ENCODE results near the gene MCM6.
A peak's percentile ranks its signal among the peaks of the same experiment; 100 is the strongest.

Gene MCM6

DNA sequence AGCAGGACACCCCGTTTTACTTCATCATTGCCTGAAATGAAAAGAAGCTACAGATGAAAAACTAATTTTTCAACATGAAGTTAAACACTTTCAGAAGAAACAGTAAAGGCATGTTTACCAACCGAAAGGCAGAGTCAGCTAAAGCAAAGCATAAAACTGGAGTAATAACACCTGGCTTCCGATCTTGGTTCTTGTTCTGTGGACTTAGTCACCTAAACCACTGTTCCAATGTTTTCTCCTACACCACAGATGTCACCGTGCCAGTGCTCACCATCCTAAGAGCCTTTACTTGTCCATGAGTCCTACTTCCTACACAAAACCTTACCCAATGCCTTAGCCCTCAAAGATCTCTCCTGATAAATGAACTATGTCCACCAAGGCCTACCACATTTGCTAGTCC is 13.5 kb downstream of the MCM6 start:
- no peak for DNase-seq

DNA sequence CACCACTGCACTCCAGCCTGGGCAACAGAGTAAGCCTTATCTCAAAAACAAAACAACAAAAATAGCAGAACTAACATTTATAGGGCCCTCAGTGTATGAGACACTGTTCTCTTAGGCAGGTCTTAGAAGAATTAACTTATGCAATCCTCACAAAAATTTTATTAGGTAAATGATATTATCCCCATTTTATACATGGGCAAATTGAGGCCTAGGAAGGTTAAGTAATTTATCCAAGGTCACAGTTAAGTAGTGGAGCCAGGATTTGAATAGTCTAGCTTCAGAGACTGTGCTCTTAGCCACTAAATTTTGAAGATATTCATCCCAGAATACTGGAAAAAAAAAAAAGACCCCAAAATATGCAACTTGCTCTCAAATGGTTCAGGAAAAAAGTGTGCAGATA is 22.8 kb downstream of the MCM6 start:
- no peak for DNase-seq

GRCh38 chr2:135851858-135852257 is 24.4 kb downstream of the MCM6 start:
- DNase-seq = no peak

DNA sequence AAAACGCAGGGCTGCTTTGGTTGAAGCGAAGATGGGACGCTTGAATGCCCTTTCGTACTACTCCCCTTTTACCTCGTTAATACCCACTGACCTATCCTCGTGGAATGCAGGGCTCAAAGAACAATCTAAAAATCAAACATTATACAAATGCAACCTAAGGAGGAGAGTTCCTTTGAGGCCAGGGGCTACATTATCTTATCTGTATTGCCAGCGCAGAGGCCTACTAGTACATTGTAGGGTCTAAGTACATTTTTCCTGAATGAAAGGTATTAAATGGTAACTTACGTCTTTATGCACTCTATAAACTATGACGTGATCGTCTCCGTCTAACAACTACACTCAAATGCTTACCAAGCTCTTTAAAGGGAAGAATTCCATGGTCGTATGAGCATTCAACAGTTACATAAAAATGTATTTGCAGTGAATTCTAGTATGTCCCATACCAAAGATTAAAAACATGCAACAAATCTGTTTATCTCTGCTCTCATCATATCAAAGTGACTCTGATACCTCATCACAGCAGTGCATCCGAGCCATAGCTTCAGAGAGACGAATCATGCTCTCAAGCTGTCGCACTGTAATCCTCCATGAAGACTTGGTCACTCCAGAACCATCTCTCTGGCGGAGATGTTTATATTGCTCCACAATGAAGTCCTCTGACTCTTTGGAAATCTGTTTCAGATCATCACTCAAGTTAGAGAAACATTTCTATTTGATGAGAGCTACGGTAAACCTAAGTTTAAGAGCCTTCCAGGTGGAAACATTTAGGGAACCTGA is 25.2 kb downstream of the MCM6 start:
- DNase-seq = no peak

DNA sequence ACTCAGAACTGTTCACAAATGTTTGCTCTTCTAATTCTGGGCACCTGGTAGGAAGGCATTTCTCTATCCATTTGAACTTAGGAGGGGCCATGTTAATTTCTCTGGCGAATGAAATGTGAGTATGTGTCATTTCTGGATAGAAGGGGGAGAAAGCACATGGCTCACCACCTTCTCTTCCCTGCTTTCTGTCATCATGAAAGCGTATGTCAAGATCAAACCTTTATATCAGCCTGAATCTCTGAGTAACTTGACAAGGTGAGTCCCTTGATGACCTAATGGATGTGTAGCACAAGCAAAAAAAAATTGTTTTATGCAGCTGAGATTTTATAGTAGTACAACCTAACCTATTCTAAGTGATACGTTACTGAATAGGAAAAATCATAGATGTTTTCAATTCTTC is 27.2 kb downstream of the MCM6 start:
- DNase-seq = no peak

GRCh38 chr2:135845997-135846396 is 30.2 kb downstream of the MCM6 start:
- DNase-seq = no peak

DNA sequence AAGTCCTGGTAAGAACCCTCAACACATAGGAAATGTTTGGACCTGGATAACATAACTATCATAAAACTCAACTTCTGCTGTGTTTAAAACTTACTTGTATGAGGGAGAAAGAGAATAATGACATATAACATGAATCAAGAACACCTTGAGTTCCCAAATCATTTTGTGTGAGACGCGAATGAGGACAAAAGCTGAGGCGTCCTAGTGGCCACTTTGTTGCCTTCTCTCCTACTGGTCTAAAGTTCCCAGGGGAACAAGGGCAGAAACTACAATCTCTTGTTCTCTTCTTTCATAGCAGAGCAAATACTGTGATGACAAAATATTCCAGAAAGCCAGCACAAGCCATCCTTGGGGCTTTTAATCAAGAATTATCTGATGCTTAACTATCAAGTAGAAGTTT is 31.0 kb downstream of the MCM6 start:
- DNase-seq = no peak

GRCh38 chr2:135844301-135844895 is 31.8 kb downstream of the MCM6 start:
- DNase-seq = no peak

- no peak for DNase-seq
These were observed 32.6 kb downstream of the MCM6 start for GRCh38 chr2:135843671-135844070.

DNA sequence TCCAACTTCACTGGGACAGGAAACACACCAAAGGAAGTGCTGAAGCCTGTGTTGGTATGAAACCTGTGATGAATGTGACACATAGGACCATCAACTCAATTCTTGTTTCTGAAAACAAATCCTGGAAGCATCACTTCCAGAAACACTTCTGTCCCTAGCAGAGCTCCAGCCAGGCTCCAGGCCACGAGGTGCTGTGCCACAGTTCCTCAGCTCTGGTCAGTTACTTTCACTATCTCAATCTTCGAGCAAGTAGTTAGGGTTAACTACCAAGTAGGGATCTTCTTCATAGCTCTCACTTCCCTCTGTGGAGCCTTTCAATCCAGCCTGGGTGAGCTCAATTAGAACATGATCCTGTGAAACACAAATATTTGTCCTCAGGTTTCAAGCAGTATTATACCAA is 35.6 kb downstream of the MCM6 start:
- peak; percentile 16 for DNase-seq

- DNase-seq = peak; percentile 67
These were observed 36.5 kb downstream of the MCM6 start for GRCh38 chr2:135839713-135840112.

GRCh38 chr2:135838502-135838901 is 37.7 kb downstream of the MCM6 start:
- DNase-seq = no peak

- no peak for DNase-seq
These were observed 39.5 kb downstream of the MCM6 start, which contains the start of gene LCT for GRCh38 chr2:135836596-135837270. Gene LCT (minus strand): TSS chr2:135837184. CDS start chr2:135837169, 15 bp downstream.

DNA sequence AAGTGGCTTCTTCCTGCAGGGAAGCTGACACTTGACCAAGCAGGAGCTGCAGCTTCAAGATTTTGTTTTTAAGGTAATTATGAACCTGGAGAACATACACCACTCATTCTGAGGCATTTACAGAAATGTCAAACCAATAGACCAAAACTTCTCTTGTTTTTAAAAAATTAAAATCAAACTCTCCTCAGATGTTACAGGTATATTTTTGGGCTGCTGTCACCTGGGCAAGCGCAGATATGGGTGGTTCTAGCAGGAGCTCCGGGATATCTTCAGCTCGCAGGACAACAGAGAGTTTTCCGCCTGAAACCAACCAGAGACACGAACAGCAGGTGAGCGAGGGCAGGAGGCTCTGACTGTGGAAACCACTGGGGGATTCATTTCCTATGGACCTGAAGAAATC is 43.4 kb downstream of the MCM6 start:
- no peak for DNase-seq

- DNase-seq = no peak
These were observed 44.9 kb downstream of the MCM6 start for GRCh38 chr2:135831180-135831812.

DNA sequence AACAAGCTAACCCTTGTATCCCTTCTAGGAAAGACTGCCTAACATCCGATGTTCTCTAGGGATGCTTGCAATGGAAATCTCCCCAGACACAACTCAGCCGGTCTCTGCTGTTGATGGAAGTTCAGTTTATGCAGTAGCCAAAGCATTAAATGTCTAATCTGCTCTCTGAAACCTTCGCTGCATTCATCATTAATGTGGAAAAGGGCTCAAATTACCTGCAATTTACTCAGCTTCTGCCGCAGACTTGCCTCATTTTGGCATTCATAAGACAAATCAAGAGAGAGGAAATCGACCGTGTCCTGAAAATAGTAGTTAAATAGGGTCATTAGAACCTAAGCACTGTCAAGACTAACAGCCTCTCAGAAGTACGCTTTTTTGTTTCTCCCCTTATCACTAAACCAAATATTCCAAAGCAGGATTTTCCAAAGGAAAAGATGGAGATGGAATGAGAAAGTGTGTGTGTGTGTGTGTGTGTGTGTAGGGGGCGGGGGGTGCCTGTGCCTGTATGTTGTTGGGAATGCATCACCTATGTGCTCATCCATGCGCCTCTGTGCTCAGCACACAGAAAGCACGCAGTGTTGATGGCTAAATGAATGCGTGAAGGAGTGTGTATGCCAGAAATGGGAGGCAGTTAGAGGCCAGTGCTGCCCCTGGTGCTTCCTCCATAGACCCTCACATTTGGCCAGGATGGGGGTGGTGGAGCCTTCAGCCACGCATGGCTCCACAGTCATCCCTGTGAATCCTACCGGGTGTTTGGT is 46.7 kb downstream of the MCM6 start:
- DNase-seq = peak; percentile 92

DNA sequence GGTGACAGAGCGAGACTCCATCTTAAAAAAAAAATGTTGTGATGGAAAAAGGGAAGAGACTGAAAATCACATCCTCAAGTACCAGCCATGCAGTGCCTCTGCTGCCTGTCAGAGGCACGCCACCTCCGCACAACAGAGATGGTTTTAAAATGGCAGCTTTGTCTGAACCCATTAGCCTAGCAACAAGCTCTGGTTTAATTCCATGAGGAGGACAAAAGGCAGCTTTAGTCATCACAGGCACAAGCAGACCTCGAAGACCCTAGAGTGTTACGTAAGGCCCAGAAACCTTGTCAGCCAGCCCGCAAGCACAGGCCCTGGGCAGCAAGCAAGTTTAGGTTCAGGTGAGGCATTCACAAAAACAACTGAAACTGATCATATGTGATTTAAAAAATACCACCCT is 49.7 kb downstream of the MCM6 start:
- DNase-seq = no peak

DNA sequence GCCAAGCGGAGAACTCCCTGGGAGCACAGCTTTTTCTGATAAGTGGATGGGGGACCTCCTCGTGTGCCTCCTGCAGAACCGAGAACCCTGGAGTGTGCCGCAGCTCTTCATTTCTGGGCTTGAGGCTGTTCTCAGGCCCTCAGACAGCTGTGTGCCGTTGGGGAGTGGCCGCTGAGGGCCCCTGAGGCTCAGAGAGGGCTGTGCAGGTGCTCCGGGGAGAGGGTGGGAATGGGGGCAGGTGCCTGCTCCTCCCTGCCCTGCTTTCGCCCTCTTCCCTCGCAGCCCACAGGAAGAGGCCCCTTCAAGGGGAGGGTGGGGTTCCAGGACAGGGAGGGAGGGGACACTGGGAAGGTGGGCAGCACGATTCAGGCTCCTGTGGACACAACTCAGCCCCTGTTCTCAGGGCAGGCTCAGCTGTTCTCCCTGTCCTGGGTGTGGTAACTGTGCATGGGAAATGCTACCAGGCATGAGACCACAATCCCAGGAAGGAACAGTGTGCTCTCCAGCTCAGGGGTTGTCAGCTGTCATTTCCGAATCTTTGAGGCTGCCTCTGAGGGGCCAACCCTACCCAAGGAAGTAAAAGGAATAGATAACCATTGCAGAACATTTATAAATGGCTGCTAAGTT is 50.6 kb downstream of the MCM6 start:
- DNase-seq = peak; percentile 23

DNA sequence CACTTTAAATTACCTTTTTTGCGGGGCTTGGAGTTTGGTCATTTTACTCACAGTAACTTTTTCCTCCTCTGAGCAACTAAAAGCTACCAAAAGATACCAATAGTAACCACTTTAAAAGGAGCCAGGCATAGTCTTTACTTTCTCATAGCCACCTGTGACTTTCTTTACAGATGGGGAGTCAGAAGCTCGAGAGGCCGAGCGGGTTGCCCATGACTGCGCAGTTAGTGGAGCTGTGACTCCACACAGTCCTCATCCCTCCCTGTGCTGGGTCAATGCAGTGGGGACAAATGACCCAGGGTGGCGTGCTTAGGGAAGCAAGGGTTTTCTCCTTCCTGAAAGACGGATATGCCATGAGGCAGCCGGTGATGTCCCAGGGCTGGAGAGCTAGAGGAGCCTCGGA is 51.1 kb downstream of the MCM6 start:
- no peak for DNase-seq

DNA sequence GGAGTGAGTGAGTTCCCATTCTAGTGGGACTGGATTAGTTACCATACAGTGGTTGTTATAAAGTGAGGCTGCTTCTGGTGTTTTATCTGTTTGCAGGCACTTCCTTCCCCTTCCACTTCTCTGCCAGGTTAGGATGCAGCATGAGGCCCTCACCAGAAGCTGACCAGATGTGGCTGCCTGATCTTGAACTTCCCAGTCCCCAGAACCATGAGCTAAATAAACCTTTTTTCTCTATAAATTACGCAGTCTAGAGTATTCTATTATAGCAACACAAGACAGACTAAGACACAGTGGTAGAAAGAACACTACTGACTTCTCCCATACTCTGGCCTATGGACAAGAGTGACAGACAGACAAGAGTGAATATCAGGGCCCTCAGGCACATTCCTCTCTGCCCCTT is 53.4 kb downstream of the MCM6 start:
- DNase-seq = no peak

DNA sequence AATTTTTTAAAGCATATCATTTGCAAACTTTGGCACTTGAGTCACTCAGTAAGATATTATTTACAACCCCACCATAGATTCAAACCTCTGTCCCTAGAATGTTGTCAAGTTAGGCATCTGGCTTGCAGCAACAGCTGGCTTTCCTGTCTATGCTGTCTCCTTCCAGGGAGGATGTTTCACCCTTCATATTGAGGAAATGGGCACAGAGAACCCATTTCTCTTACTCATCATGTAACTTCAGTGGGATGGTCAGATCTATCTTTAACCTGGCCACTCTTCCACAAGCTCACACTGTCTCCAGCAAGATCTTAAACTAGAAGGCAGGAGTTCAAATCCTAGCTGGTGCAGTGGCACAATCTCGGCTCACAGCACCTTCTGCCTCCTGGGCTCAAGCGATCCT is 55.1 kb downstream of the MCM6 start:
- no peak for DNase-seq

- DNase-seq = no peak
These were observed 56.1 kb downstream of the MCM6 start for GRCh38 chr2:135820003-135820618.

All from NCI-H69 (cell line).